ENCODE results near the gene TTLL7. TPM values are rescaled to one million over a fixed set of nuclear protein-coding genes. Genes with fewer than 3 reads are reported as not detected.
A peak's percentile ranks its signal among the peaks of the same experiment; 100 is the strongest.
"Not testable (repeated sequence)": the region's sequence is repeated elsewhere in the genome, so short reads cannot be mapped to it uniquely, and the experiment has no call there.

Gene TTLL7
- polyA plus RNA-seq, 3 donors from 2014 or later, result 0.46 to 1.9 (median 0.69) TPM

- H3K4me1 Mint-ChIP-seq, result no peaks in the 10 kb centered on the region
- H3K27ac Mint-ChIP-seq, result no peak overlapping the region
- H3K27me3 Mint-ChIP-seq (ENCODE audit: low read depth in 3 of 3), result peaks cover 1 to 4% (median 2%) of the 10 kb centered on the region in 3 donors
- no peaks in the 10 kb centered on the region for H3K36me3 Mint-ChIP-seq
- no peak for DNase-seq
- H3K9me3 Mint-ChIP-seq, result no peaks in the 10 kb centered on the region
- H3K4me3 Mint-ChIP-seq, result no peak overlapping the region
These were observed 66.2 kb downstream of the TTLL7 start for GRCh38 chr1:83932693-83933092.

- peaks cover 1 to 4% (median 2%) of the 10 kb centered on the region in 3 donors for H3K27me3 Mint-ChIP-seq (ENCODE audit: low read depth in 3 of 3)
- H3K9me3 Mint-ChIP-seq, result no peaks in the 10 kb centered on the region
- H3K36me3 Mint-ChIP-seq, result no peaks in the 10 kb centered on the region
These were observed 66.7 kb downstream of the TTLL7 start for GRCh38 chr1:83932281-83932680.

GRCh38 chr1:83931658-83932253, 67.2 kb downstream of the TTLL7 start:
- Mint-ChIP-seq H3K4me3 (no peak overlapping the region), H3K4me1 (no peaks in the 10 kb centered on the region), H3K27ac (no peak overlapping the region), H3K36me3 (no peaks in the 10 kb centered on the region), H3K9me3 (no peaks in the 10 kb centered on the region), H3K27me3 (ENCODE audit: low read depth in 3 of 3) (peaks cover under 1 to 4% (median 1%) of the 10 kb centered on the region in 3 donors)
- DNase-seq, result peak; percentile 29 to 47 (median 34)

More at GRCh38 chr1:83932281-83932680, 66.7 kb downstream of the TTLL7 start:
- Mint-ChIP-seq H3K27ac (no peak overlapping the region), H3K4me3 (no peak overlapping the region), H3K4me1 (no peaks in the 10 kb centered on the region)
- DNase-seq, result no peak

GRCh38 chr1:83929184-83929583, 69.7 kb downstream of the TTLL7 start:
- Mint-ChIP-seq H3K4me1 (no peaks in the 10 kb centered on the region), H3K27me3 (ENCODE audit: low read depth in 3 of 3) (peaks cover 3 to 7% (median 3%) of the 10 kb centered on the region in 3 donors), H3K27ac (no peak overlapping the region), H3K36me3 (no peaks in the 10 kb centered on the region), H3K4me3 (no peak overlapping the region), H3K9me3 (no peaks in the 10 kb centered on the region)
- DNase-seq, result no peak

- Mint-ChIP-seq H3K4me3 (no peak overlapping the region), H3K9me3 (no peaks in the 10 kb centered on the region), H3K27ac (no peak overlapping the region), H3K27me3 (ENCODE audit: low read depth in 3 of 3) (peaks cover 3 to 7% (median 3%) of the 10 kb centered on the region in 3 donors), H3K36me3 (no peaks in the 10 kb centered on the region), H3K4me1 (no peaks in the 10 kb centered on the region)
- DNase-seq, result no peak
These were observed 70.5 kb downstream of the TTLL7 start for GRCh38 chr1:83928396-83928795.

- peaks cover 2 to 7% (median 3%) of the 10 kb centered on the region in 3 donors for H3K27me3 Mint-ChIP-seq (ENCODE audit: low read depth in 3 of 3)
- no peak overlapping the region for H3K27ac Mint-ChIP-seq
- DNase-seq, result no peak
- H3K4me1 Mint-ChIP-seq, result no peaks in the 10 kb centered on the region
- no peaks in the 10 kb centered on the region for H3K36me3 Mint-ChIP-seq
- no peak overlapping the region for H3K4me3 Mint-ChIP-seq
- no peaks in the 10 kb centered on the region for H3K9me3 Mint-ChIP-seq
These were observed 71.2 kb downstream of the TTLL7 start for GRCh38 chr1:83927701-83928100.

- Mint-ChIP-seq H3K27me3 (ENCODE audit: low read depth in 3 of 3) (peaks cover 2 to 8% (median 3%) of the 10 kb centered on the region in 3 donors), H3K9me3 (no peaks in the 10 kb centered on the region), H3K27ac (no peak overlapping the region), H3K4me3 (no peak overlapping the region), H3K4me1 (no peaks in the 10 kb centered on the region), H3K36me3 (no peaks in the 10 kb centered on the region)
- DNase-seq, result no peak
These were observed 71.9 kb downstream of the TTLL7 start for GRCh38 chr1:83927061-83927460.

GRCh38 chr1:83923553-83923952, 75.4 kb downstream of the TTLL7 start:
- no peak for DNase-seq
- Mint-ChIP-seq H3K9me3 (no peaks in the 10 kb centered on the region), H3K36me3 (no peaks in the 10 kb centered on the region), H3K27ac (no peak overlapping the region), H3K27me3 (ENCODE audit: low read depth in 3 of 3) (peaks cover 2 to 5% (median 3%) of the 10 kb centered on the region in 3 donors), H3K4me1 (no peaks in the 10 kb centered on the region), H3K4me3 (no peak overlapping the region)

- no peaks in the 10 kb centered on the region for H3K36me3 Mint-ChIP-seq
- H3K27ac Mint-ChIP-seq, result no peak overlapping the region
- no peak overlapping the region for H3K4me3 Mint-ChIP-seq
- H3K9me3 Mint-ChIP-seq, result no peaks in the 10 kb centered on the region
- H3K4me1 Mint-ChIP-seq, result no peaks in the 10 kb centered on the region
- peaks cover 2 to 5% (median 3%) of the 10 kb centered on the region in 3 donors for H3K27me3 Mint-ChIP-seq (ENCODE audit: low read depth in 3 of 3)
- DNase-seq, result no peak
These were observed 76.5 kb downstream of the TTLL7 start for GRCh38 chr1:83922431-83922830.

GRCh38 chr1:83920320-83920719, 78.6 kb downstream of the TTLL7 start:
- no peaks in the 10 kb centered on the region for H3K4me1 Mint-ChIP-seq

GRCh38 chr1:83919872-83920271, 79.1 kb downstream of the TTLL7 start:
- Mint-ChIP-seq H3K36me3 (peaks cover 0 to 1% (median 0%) of the 10 kb centered on the region in 3 donors), H3K4me3 (no peak overlapping the region), H3K9me3 (no peaks in the 10 kb centered on the region), H3K27me3 (ENCODE audit: low read depth in 3 of 3) (peaks cover 0 to 2% (median 1%) of the 10 kb centered on the region in 3 donors), H3K27ac (no peak overlapping the region), H3K4me1 (no peaks in the 10 kb centered on the region)
- DNase-seq, result no peak

More at GRCh38 chr1:83920320-83920719, 78.6 kb downstream of the TTLL7 start:
- Mint-ChIP-seq H3K27ac (no peak overlapping the region), H3K36me3 (no peaks in the 10 kb centered on the region), H3K4me3 (no peak overlapping the region), H3K27me3 (ENCODE audit: low read depth in 3 of 3) (peaks cover 0 to 2% (median 0%) of the 10 kb centered on the region in 3 donors), H3K9me3 (no peaks in the 10 kb centered on the region)
- DNase-seq, result no peak

- Mint-ChIP-seq H3K27me3 (ENCODE audit: low read depth in 3 of 3) (peaks cover 0 to 6% (median 5%) of the 10 kb centered on the region in 3 donors), H3K4me3 (no peak overlapping the region), H3K36me3 (peaks cover 0 to 4% (median 0%) of the 10 kb centered on the region in 3 donors), H3K27ac (no peak overlapping the region), H3K4me1 (no peaks in the 10 kb centered on the region), H3K9me3 (no peaks in the 10 kb centered on the region)
- DNase-seq, result no peak
These were observed 80.1 kb downstream of the TTLL7 start for GRCh38 chr1:83918688-83919285.

GRCh38 chr1:83917959-83918358, 81.0 kb downstream of the TTLL7 start:
- no peak for DNase-seq
- H3K27me3 Mint-ChIP-seq (ENCODE audit: low read depth in 3 of 3), result peaks cover 0 to 6% (median 5%) of the 10 kb centered on the region in 3 donors
- H3K27ac Mint-ChIP-seq, result no peak overlapping the region
- no peaks in the 10 kb centered on the region for H3K4me1 Mint-ChIP-seq
- H3K36me3 Mint-ChIP-seq, result peaks cover 0 to 4% (median 0%) of the 10 kb centered on the region in 3 donors
- H3K4me3 Mint-ChIP-seq, result no peak overlapping the region
- H3K9me3 Mint-ChIP-seq, result no peaks in the 10 kb centered on the region

GRCh38 chr1:83916094-83916493, 82.8 kb downstream of the TTLL7 start:
- not testable (repeated sequence) for H3K4me3 Mint-ChIP-seq; H3K27ac Mint-ChIP-seq; H3K27me3 Mint-ChIP-seq (ENCODE audit: low read depth in 3 of 3); H3K36me3 Mint-ChIP-seq; H3K4me1 Mint-ChIP-seq; H3K9me3 Mint-ChIP-seq; DNase-seq

- no peak for DNase-seq
- Mint-ChIP-seq H3K9me3 (no peaks in the 10 kb centered on the region), H3K4me3 (no peak overlapping the region), H3K27me3 (ENCODE audit: low read depth in 3 of 3) (peaks cover 0 to 7% (median 5%) of the 10 kb centered on the region in 3 donors), H3K36me3 (peaks cover 0 to 4% (median 0%) of the 10 kb centered on the region in 3 donors), H3K27ac (no peak overlapping the region), H3K4me1 (no peaks in the 10 kb centered on the region)
These were observed 86.1 kb downstream of the TTLL7 start for GRCh38 chr1:83912876-83913275.
